Keratinocyte (primary cell): ENCODE data around the gene TMEM139.

Experiments
- EZH2 ChIP-seq: IDR thresholded peaks from one replicate; pipeline ENCODE4 v1.6.1; 2012; ENCODE audit warnings: inconsistent platforms, mild to moderate bottlenecking, low read length, moderate library complexity
- TF ChIP-seq, protein P1 (sequence below), 3 experiments: IDR thresholded peaks in 1 of 3; conservative IDR thresholded peaks in 1 of 3; optimal IDR thresholded peaks in 1 of 3; 2 replicates in 2 of 3; 3 replicates in 1 of 3; pipeline versions ENCODE3 to v1.5.1; 2011; ENCODE audit warnings: low read length in 3 of 3, mild to moderate bottlenecking in 3 of 3, moderate library complexity in 2 of 3, control low read depth in 1 of 3, inconsistent platforms in 1 of 3; ENCODE audit not compliant: insufficient read depth in 2 of 3; ENCODE audit errors: extremely low read depth in 1 of 3

DNA sequence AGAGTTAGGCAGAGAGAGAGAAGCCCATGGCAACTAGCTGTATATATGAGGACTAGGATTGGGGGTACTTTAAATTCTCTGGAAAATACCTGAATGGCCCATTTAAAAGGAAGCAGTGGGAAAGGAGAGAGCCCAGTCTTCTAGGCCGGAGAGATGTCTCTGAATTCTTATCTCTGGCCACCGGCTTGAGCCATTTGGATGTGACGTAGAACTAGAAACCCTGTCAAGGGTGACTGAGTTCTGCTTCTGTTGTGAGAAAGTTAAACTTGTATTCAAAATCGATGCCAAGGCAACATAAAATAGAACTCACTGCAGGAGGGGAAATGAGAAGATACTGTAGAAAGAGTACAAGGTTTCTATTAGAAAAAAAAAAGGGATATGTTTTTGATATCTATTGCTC, 27.8 kb upstream of the TMEM139 start:
- no peak for TF ChIP-seq EZH2
- TF ChIP-seq, protein P1, sequence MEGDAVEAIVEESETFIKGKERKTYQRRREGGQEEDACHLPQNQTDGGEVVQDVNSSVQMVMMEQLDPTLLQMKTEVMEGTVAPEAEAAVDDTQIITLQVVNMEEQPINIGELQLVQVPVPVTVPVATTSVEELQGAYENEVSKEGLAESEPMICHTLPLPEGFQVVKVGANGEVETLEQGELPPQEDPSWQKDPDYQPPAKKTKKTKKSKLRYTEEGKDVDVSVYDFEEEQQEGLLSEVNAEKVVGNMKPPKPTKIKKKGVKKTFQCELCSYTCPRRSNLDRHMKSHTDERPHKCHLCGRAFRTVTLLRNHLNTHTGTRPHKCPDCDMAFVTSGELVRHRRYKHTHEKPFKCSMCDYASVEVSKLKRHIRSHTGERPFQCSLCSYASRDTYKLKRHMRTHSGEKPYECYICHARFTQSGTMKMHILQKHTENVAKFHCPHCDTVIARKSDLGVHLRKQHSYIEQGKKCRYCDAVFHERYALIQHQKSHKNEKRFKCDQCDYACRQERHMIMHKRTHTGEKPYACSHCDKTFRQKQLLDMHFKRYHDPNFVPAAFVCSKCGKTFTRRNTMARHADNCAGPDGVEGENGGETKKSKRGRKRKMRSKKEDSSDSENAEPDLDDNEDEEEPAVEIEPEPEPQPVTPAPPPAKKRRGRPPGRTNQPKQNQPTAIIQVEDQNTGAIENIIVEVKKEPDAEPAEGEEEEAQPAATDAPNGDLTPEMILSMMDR (optimal IDR thresholded peaks at IDR 0.05 in 1 of 3, IDR thresholded peaks at IDR 0.05 in 1 of 3, conservative IDR thresholded peaks at IDR 0.05 in 1 of 3; ENCODE audit: extremely low read depth in 1 of 3, insufficient read depth in 2 of 3, low read length in 3 of 3), result no peak
